Dedifferentiated amniotic fluid mesenchymal stem cell (primary cell): ENCODE measurements around the gene KLHDC8B.
"Not testable (repeated sequence)": the region's sequence is repeated elsewhere in the genome, so short reads cannot be mapped to it uniquely, and the experiment has no call there.

Experiments used
- DNase-seq: peaks from one replicate; pipeline ENCODE4 v3.0.0-alpha.2; 2016; ENCODE audit errors: extremely low spot score

The KLHDC8B gene

DNA sequence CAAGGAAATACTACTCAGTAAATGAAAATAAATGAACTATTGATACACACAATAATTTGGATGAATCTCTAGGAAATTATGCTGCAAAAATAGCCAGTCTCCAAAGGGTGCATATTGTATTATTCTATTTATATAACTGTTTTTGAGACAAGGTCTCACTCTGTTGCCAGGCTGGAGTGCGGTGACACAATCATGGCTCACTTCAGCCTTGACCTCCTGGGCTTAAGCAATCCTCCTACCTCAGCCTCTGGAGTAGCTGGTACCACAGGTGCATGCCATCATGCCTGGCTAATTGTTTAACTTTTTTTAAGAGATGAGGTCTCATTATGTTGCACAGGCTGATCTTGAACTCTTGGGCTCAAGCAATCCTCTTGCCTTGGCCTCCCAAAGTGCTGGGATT is 12.5 kb downstream of the KLHDC8B start:
- no peak for DNase-seq

- no peak for DNase-seq
Observed at GRCh38 chr3:49191741-49192140, 20.3 kb downstream of the KLHDC8B start.

- DNase-seq, result no peak
Observed at GRCh38 chr3:49198161-49198560, 26.8 kb downstream of the KLHDC8B start.

- DNase-seq, result no peak
Observed at GRCh38 chr3:49198611-49199230, 27.3 kb downstream of the KLHDC8B start.

- no peak for DNase-seq
Observed at GRCh38 chr3:49199239-49199899, 28.0 kb downstream of the KLHDC8B start.

DNA sequence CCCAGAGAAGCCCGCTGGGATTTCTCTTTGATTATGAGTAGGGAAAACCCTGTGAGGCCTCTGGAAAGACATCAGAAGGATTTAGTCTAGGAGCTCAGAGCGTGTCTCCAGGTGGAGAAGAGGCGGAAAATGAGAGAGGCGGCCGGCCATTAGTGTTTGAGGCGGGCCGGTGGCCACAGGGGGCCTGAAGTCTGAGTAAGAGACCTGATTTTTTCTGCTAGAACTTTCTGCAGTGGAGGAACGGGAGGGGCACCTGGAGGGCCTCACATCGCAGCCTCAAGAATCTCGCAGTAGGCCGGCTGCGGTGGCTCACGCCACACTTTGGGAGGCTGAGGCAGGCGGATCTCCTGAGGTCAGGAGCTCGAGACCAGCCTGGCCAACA is 28.5 kb downstream of the KLHDC8B start:
- DNase-seq, result no peak

- no peak for DNase-seq
Observed at GRCh38 chr3:49213541-49213943, 42.1 kb downstream of the KLHDC8B start.

DNA sequence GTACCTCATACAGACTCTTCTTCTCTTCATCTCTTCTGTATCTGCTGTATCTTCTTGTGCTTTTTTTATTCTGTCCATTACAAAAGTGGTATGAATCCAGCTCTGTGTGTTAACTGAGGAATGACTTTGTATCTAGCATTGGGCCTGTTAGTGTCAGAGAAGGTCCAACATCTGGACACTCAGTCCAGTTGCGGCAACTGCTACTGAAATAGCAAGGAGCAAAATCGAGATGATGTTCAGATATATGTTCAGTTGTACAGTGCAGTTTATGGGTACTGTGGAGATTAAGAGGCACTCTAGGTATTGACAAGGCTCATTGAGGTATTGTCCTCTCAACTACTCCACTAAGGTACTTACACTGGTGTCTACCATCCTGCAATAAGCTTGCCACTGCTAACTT is 42.6 kb downstream of the KLHDC8B start:
- DNase-seq, result no peak

DNA sequence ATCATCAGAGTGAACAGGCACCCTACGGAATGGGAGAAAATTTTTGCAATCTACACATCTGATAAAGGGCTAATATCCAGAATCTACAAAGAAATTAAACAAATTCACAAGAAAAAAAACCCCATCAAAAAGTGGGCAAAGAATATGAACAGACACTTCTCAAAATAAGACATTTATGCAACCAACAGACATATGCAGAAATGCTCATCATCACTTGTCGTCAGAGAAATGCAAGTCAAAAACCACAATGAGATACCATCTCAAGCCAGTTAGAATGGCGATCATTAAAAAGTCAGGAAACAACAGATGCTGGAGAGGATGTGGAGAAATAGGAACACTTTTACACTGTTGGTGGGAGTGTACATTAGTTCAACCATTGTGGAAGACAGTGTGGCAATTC is 45.3 kb downstream of the KLHDC8B start:
- not testable (repeated sequence) for DNase-seq

GRCh38 chr3:49217108-49217507 is 45.7 kb downstream of the KLHDC8B start:
- not testable (repeated sequence) for DNase-seq

GRCh38 chr3:49217688-49218470 is 46.5 kb downstream of the KLHDC8B start:
- DNase-seq, result no peak

DNA sequence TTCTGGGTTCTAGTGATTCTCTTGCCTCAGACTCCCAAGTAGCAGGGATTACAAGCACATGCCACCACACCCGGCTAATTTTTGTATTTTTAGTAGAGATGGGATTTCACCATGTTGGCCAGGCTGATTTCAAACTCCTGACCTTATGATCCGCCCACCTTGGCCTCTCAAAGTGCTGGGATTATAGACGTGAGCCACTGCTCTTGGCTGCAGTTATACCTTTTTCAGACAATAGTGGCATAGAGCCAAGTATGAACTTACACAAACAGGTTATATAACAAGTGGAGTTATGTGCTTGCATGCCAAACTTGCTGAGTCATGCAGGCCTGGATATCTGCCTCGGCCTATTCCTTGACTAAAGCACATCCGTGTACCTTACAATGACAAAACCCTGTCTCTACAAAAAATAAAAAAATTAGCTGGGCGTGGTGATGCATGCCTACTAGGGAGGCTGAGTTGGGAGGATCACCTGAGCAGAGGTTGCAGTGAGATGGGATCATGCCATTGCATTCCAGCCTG is 47.1 kb downstream of the KLHDC8B start:
- peak; percentile 85 for DNase-seq

DNA sequence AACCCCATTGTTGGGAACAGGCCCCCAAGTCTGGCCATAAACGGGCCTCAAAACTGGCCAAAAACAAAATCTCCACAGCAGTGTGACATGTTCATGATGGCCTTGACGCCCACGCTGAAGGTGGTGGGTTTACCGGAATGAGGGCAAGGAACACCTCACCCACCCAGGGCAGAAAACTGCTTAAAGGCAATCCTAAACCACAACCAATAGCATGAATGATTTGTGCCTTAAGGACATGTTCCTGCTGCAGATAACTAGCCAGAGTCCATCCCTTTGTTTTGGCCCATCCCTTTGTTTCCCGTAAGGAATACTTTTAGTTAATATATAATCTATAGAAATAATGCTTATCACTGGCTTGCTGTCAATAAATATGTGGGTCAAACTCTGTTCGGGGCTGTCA is 47.7 kb downstream of the KLHDC8B start:
- DNase-seq, result no peak

DNA sequence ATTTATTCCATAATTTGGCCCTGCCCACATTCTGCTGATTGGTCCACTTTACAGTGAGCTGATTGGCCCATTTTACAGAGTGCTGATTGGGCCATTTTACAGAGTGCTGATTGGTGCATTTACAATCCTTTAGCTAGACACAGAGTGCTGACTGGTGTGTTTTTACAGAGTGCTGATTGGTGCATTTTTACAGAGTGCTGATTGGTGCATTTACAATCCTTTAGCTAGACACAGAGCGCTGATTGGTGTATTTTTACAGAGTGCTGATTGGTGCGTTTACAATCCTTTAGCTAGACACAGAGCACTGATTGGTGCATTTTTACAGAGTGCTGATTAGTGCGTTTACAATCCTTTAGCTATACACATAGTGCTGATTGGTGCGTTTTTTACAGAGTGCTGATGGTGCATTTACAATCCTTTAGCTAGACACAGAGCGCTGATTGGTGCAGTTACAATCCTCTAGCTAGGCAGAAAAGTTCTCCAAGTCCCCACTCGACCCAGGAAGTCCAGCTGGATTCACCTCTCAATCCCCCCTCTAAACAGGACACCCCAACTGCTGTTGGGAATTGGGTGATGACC is 49.7 kb downstream of the KLHDC8B start:
- DNase-seq, result not testable (repeated sequence)

- no peak for DNase-seq
Observed at GRCh38 chr3:49222002-49222401, 50.6 kb downstream of the KLHDC8B start.
